Ramos (cell line): ENCODE measurements around the gene UCN2.
"Not testable (repeated sequence)": the region's sequence is repeated elsewhere in the genome, so short reads cannot be mapped to it uniquely, and the experiment has no call there.

Experiments
- in situ Hi-C: fragments of 300-500 bp; cut with MboI; formaldehyde crosslinking; loops from one replicate; pipeline ENCODE4 v1.14.3; 2022; ENCODE audit warnings: low sequenced_read_pairs; ENCODE audit not compliant: unreplicated experiment

The UCN2 gene

DNA sequence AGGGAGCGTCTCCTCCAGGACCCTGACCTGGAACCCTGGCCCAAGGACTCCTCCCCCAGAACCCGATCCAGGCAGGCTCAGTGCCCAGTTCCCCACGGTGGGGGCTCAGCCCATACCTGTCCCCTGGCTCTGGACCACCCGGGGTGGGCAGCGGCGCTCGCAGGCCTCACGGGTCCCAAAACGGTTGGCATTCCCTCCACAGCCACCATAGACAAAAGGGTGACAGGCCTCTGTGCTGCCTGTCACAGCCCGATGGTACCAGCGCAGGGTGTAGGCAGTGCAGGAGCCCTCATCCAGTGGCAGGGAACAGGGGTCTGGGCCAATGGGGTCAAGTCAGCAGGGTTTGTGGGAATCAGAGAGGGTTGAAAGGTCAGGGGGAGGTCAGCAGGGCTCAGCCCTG is 1.1 kb upstream of the UCN2 start:
- in situ Hi-C loops: no loop called here

- in situ Hi-C loops: no loop called here
These were observed 441 bp upstream of the UCN2 start for GRCh38 chr3:48564022-48564421.

DNA sequence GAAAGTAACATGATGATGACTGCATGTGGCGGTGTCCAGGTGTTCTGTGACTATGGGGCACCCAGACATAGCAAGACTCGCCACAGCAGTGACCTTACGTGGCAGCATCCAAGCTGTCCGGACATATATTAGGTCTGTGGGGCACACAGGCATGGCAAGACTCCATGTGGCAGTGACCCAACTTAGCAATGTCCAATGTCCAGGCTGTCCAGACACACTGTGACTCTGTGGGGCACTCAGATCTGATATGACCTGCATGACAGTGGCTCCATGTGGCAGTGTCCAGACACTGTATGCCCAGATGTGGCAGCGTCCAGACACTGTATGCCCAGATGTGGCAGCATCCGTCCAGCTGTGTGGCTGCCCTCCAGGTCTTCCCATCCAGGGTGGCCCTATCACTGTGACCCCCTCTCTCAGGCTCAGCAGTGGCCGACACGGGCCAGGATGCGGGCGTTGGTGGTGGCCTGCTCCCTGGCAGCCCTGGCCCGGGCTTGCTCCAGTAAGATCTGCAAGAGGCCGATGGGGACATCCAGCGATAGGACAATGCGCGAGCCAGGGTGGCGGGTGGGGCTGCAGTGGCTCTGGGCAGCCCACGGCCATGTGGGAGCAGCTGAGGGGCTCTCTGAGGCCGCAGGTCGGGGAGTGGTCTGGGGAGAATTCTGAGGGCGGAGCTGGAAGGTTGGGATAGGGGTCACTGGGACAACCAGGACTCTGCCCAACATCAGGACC is 1.1 kb downstream of the UCN2 start:
- in situ Hi-C loops: no loop called here

DNA sequence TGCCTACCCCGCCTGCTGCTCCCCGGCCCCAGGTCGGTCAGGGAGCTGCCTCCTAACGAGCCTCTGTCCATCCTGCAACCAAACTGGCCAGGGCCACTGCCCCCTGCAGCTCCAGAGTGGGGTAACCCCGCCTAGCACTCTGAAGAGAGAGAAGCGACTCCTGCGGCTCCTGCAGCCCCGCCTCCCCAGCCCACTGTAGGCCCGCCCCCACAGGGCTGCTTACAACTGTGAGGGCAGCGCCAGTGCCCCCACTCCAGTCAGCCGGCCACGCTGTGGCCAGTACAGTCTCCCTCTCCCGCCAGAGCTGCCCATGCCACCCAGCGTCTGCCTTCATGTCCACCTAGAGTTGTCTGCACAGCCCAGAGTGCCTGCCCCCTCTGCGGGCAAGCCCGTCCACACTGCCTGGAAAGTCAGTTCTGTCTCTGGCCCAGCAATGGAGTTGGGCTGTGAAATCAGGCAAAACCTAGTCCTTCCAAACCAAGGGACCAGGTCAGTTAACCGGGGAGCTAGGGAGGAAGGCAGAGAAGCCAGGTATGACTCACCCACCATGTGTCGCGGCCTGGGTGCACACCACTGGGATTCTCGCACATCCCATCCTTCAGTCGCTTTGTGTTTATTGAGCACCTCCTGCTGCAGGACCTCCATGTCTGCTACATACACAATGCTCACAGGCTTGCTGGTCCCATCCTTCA is 2.4 kb downstream of the UCN2 start:
- in situ Hi-C loops: no loop called here

DNA sequence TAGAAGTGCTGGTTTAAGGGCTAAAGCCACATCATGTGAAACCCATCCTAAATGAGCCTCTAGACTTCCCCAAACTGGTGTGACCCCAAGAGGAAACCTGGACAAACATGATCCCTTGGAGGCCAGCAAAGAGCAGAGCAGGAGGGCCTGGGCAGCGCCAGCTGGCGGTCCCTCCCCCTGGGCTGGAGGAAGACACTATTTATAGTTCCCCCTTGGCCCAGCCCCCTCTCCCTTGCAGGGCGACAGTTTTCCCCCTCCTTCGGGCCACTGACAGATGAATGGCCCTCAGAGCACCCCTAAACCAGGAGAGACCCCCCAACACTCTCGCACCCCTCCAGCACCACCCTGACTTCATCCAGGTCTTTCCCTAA is 2.9 kb downstream of the UCN2 start:
- in situ Hi-C loops: no loop called here

- in situ Hi-C loops: no loop called here
These were observed 5.0 kb downstream of the UCN2 start for GRCh38 chr3:48558493-48559134.

GRCh38 chr3:48556796-48557626 is 6.6 kb downstream of the UCN2 start, which contains the start of gene PFKFB4:
Gene PFKFB4 (minus strand): TSS chr3:48556803. CDS start chr3:48556777, 26 bp downstream.
- in situ Hi-C loops: no loop called here

- in situ Hi-C loops: no loop called here
These were observed 7.4 kb downstream of the UCN2 start for GRCh38 chr3:48555949-48556795.

DNA sequence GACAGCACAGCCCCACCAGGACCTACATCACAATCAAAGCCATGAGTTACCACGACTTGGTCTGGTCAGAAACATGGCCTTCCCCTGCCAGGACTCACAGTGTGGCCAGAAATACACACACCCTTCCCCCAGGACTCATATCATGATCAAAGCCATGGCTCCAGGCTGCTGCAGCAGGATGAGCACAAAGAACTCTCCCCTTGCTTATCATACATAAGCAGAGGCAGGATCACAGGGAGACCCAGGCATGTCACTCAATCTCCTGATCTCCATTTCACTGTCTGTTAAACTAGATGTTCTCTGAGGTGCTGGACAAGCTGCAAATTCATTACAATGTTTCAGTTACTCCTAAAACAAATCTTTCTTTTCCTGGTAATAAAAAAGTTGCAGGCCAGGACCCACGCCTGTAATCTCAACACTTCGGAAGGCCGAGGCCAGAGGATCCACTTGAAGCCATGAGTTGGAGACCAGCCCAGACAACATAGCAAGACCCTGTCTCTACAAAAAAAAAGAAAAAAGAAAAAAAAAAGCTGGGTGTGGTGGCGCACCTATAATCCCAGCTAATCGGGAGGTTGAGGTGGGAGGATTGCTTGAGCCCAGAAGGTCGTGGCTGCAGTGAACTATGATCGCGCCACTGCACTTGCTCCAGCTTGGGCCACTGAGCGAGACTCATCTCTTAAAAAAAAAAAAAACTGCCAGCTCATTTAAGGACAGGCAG is 8.2 kb downstream of the UCN2 start:
- in situ Hi-C loops: no loop called here

GRCh38 chr3:48553886-48554845 is 9.4 kb downstream of the UCN2 start:
- in situ Hi-C loops: no loop called here

- in situ Hi-C loops: no loop called here
These were observed 10.2 kb downstream of the UCN2 start for GRCh38 chr3:48553361-48553760.

DNA sequence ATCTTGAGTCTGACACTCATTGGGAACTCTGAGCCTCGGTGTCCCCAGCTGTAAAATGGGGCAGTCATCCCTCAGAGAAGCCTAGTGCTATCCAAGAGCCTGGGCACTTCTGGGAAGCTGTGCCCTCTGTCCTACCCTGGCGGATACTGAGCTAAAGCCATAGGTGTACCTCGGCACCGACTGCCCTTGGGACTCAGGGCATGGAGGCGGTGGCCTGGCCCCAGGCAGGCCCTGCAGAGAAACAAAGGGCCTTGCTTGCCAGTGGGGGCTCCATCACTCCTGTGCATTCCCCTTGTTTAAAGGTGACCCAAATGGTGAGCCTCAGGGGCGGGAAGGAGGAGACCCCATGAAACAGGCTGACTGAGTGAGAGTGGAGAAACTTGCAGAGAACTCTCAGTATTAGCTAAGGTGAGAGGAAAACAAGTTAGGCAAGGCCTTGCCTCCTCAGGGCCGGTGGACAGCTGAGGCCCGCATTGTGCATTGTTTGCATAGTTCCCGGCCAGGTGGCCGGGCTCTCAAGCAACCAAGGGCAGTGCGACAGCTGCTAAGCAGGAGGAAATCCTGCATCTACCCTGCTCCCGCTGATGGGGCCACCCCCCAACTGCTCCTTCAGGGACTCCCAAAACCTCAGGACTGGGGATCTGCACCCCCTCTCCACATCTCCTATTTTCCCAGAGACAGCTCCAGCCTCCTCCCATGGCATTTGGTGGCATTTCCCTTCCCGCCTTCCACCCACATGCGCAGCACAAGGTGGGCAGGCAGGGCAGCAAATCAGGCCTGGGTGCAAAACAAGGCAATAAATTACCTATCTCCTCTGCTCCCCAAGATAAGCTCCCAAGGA is 11.2 kb downstream of the UCN2 start:
- in situ Hi-C loops: no loop called here

GRCh38 chr3:48551651-48552050 is 11.9 kb downstream of the UCN2 start:
- in situ Hi-C loops: not testable (repeated sequence)

DNA sequence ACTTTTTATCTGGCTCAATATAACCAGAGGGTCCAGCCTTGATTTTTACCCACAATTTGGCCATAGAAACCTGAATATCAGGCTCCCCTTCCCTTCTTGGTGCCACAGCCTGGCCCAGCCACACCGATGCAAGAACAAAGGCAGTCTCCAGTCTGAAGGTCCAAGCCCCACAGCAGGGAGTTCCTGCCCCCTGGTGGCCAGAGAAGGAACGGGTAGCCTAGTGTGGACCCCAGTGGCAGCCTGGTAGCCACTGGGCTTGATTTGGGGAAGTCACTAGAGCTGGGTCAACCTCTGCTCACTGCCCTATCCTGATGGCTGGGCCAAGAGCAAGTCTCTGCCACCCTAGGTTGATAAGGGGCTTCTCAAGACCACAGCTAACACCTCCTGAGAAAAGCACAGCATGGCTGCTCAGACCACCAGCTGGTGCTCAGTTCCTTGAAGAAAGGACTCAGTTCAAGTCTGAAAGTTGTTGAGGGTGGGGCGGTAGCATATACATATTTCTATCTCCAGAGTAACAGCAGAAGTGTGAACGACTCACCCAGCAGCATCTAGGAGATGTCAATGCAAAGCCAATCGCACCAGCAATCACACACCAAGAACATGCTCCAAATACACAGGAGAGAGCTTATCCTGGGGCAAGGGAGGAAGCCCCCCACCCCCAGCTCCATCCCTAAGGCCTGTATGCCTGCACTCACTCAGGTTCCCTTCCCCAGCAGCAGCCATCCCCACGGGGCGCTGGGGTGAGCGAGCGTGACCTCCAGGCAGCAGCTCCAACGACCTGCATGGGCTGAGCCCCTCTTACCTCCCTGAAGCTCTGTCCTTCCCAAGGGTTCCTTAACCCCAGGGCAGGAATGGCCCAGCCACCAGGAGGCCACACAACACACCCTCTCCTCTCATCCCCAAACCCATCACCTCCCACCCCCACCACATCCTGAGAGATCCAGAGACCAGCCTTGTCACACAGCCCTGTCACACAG is 14.6 kb downstream of the UCN2 start:
- in situ Hi-C loops: loop anchor here (10.0 kb wide), 1 partner anchor 144 kb away; no protein-coding TSS in a partner anchor

- in situ Hi-C loops: loop anchor here (10.0 kb wide), 1 partner anchor 143 kb away; no protein-coding TSS in a partner anchor
These were observed 15.5 kb downstream of the UCN2 start for GRCh38 chr3:48548126-48548525.
